Esophagus muscularis mucosa (tissue), 3 donors: ENCODE data around the gene FGF11.

Experiments
- CTCF ChIP-seq, 3 experiments: fragments of 200-600 bp in 2 of 3; fragments of 450-650 bp in 1 of 3; sonication (generic) in 2 of 3; IDR thresholded peaks; one replicate each; pipeline ENCODE4 v1.5.1; 2017 to 2019; ENCODE audit warnings: antibody characterized with exemption in 3 of 3, mild to moderate bottlenecking in 2 of 3, moderate library complexity in 1 of 3
- POLR2A ChIP-seq: fragments of 450-650 bp; IDR thresholded peaks from one replicate; pipeline ENCODE4 v1.6.1; 2017; ENCODE audit warnings: antibody characterized with exemption, moderate library complexity, mild to moderate bottlenecking, low read depth

- TF ChIP-seq CTCF (IDR thresholded peaks at IDR 0.05) (peak; percentile 92 to 96 (median 93)), POLR2A (no peak)
These were observed 2.5 kb upstream of the FGF11 start for GRCh38 chr17:7436556-7437368.
